NCI-H128 (cell line): ENCODE measurements around the gene NUP42.
"Not testable (repeated sequence)": the region's sequence is repeated elsewhere in the genome, so short reads cannot be mapped to it uniquely, and the experiment has no call there.

Source experiments
- DNase-seq: peaks from one replicate; lab custom pipeline; 2025; ENCODE audit not compliant: unreplicated experiment; lab: John Stamatoyannopoulos, UW

Gene NUP42

GRCh38 chr7:23204241-23204640 lies 22.4 kb downstream of the NUP42 start:
- DNase-seq: no peak

GRCh38 chr7:23205577-23205908 lies 23.7 kb downstream of the NUP42 start:
- no peak for DNase-seq

- DNase-seq: no peak
Measured at GRCh38 chr7:23205909-23206767, 24.3 kb downstream of the NUP42 start.

GRCh38 chr7:23207021-23207420 lies 25.2 kb downstream of the NUP42 start:
- no peak for DNase-seq

- DNase-seq: no peak
Measured at GRCh38 chr7:23207884-23208283, 26.0 kb downstream of the NUP42 start.

GRCh38 chr7:23208316-23208715 lies 26.5 kb downstream of the NUP42 start:
- DNase-seq: no peak

- DNase-seq: no peak
Measured at GRCh38 chr7:23210506-23210905, 28.7 kb downstream of the NUP42 start.

GRCh38 chr7:23211589-23211988 lies 29.7 kb downstream of the NUP42 start:
- DNase-seq: no peak

- no peak for DNase-seq
Measured at GRCh38 chr7:23212395-23212794, 30.5 kb downstream of the NUP42 start.

GRCh38 chr7:23212841-23213240 lies 31.0 kb downstream of the NUP42 start:
- no peak for DNase-seq

- no peak for DNase-seq
Measured at GRCh38 chr7:23213755-23214154, 31.9 kb downstream of the NUP42 start.

GRCh38 chr7:23214423-23214822 lies 32.6 kb downstream of the NUP42 start:
- DNase-seq: no peak

GRCh38 chr7:23214938-23215337 lies 33.1 kb downstream of the NUP42 start:
- DNase-seq: no peak

GRCh38 chr7:23216021-23216420 lies 34.2 kb downstream of the NUP42 start:
- no peak for DNase-seq

GRCh38 chr7:23218196-23218595 lies 36.3 kb downstream of the NUP42 start:
- no peak for DNase-seq

- no peak for DNase-seq
Measured at GRCh38 chr7:23220690-23221305, 39.0 kb downstream of the NUP42 start.

GRCh38 chr7:23222439-23223030 lies 40.7 kb downstream of the NUP42 start:
- no peak for DNase-seq

- not testable (repeated sequence) for DNase-seq
Measured at GRCh38 chr7:23224364-23224763, 42.5 kb downstream of the NUP42 start.

- DNase-seq: no peak
Measured at GRCh38 chr7:23226844-23227450, 45.1 kb downstream of the NUP42 start.

- no peak for DNase-seq
Measured at GRCh38 chr7:23228412-23228811, 46.6 kb downstream of the NUP42 start.

- DNase-seq: no peak
Measured at GRCh38 chr7:23230641-23231101, 48.8 kb downstream of the NUP42 start.

- DNase-seq: no peak
Measured at GRCh38 chr7:23232966-23233365, 51.1 kb downstream of the NUP42 start.
